G401.6 (cell line): Measurements from ENCODE around the gene NFIA.

ENCODE experiments used
- FAIRE-seq: peaks from 2 replicates; lab custom pipeline; 2012; peaks lifted over from hg19 to GRCh38; lab: Jason Lieb, UNC

NFIA gene

DNA sequence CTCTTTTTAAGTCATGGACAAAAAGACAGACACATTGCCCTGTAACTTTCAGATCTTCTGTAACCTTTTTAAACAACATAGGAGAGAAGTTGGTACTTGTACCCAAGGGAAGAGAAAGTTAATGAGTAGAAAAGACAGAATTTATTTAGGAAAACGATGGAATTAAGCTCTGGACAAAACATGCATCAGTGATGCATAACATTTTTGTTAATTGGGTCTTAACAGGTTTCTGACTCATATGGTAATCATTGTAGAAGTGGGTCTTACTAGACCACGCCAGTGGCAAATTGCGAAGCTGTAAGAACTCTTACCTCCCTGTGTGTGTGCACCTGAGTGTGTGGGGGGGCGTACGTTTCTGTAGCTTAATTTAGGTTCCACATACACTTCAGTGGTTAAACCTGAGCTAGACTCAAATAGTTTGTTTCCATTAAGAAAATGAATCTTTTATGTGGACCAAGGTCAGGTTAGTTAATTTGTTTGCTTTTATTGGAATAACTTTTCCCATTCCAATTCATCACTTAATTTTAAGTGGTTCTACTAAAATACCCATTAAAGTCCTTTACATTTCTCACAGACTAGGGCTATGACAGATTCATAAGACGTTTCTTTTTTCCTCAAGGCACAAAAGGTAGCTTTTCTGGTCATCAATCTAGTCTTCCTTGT, 48.1 kb downstream of the NFIA start:
- FAIRE-seq = no peak

DNA sequence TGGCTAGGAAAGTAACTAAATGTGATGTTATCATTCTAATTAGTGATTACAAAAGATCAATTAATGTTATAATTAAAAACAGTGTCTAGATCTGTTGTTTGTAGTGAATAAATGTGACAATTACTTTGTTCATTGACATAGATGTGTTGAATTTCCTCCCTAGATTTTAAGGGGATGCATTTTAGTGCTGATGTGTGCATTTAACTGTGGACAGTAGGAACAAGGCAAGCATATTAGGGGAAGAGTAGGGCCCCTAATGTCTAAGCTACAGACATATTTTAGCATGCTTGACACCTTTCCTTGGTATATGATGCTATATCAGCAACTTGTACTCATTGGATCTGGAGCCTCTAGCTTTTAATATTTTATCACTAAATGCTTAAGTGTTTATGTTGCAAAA, 48.9 kb downstream of the NFIA start:
- FAIRE-seq = no peak

DNA sequence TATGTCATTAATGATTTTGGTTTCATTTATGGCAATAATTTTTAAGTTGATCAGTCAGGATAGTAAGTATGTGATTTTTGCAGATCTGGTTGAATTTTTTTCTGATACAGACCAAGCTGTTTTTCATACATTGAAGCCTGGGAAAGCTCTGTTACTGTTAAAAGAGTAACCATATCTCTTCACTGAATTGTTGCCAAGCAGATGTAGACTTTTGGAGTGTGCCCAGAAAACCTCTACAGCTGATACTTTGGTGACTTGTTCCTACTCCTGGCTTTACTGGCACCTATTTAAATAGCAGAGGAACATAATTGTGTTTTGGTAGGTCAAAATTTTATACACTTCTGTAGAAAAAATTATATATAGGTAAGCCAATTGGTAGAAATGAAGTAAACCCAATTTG, 49.4 kb downstream of the NFIA start:
- FAIRE-seq = no peak

DNA sequence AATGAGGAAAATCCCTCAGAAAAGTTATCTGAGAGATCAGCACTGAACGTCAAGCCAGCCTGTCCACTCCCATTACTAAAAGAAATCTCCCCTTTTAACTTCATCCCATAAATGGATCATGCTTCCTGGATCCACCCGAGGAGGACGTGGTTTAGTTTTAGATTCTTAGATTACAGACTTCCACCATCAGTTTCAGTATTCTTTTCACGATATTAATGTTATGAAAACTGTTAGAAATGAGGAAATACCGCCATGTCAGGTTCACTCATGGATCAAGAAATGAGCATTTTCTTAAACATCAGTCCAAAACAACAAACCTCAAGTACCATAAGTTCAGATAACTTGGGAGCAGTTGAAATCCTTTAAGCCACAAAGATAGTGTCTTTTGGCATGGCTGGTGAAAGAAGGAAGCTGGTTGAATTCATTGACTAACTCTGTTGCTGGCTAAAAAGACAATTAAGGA, 49.8 kb downstream of the NFIA start:
- FAIRE-seq = no peak

DNA sequence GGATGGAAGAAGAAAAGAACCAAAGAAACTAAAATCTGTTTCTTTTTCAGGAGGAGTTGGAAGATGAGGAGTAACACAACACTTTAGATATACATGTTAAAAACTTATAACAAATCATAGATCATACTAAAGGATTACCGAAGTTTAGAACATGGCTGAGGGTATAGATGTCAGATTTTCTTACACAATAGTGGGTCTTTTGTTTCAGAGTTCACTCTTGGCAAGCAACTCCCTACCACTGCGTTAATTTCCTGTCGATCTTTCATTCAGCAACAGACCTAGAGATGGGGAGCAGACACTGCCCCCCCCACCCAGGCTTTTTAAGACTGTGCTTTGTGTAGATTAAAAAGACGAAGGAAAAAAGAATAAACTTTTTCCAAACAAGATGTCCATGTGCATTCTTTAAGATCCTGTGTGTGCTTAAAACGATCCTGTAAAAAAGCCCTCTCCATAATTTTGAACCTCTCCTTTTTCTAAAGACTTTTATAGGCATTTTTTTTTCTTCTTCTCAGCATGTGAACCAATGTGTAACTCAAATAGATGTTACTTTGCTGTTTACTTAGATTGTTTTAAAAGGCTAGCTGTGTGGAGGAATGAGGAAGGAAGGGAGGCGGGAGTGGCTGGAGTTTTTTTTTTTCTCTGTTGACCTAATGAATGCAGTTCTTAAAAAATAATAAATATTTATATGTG, 50.4 kb downstream of the NFIA start:
- no peak for FAIRE-seq

DNA sequence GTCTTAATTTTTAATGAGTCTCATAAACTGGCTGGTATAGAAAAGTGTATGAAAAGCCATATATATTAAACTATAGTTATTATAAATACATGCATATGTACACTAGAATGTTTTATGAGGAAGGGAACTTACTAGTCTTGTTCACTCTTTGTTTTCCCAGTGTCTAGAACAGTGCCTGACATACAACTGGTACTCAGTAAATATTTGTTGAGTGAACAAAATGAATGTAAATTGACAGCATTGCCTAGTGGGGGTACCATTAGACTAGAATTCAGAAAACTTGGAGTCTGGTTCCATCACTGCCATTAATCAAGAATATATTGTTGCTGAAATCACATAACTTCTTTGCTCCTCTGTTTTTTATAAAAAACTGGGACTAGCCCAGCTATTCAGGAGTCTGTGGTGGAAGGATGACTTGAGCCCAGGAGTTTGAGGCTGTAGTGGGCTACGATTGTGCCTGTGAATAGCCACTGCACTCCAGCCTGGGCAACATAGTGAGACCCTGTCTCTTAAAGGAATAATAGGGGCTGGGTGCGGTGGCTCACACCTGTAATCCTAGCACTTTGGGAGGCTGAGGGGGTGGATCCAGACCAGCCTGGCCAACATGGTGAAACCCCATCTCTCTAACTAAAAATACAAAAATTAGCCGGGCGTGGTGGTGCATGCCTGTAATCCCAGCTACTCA, 51.1 kb downstream of the NFIA start:
- FAIRE-seq = no peak

DNA sequence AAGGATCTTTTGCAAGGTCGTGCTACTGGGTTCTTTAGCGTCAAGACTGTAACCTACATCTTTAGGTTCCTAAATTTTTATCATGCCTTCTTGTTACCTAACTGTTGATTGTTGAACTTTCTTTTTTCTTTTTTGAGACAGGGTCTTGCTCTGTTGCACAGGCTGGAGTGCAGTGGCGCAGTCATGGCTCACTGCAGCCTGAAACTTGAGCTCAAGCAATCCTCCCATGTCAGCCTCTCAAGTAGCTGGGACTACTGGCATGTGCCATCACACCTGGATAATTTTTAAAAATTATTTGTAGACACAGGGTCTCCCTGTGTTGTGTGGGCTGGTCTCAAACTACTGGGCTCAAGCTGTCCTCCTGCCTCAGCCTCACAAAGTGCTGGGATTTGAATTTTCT, 52.9 kb downstream of the NFIA start:
- no peak for FAIRE-seq

DNA sequence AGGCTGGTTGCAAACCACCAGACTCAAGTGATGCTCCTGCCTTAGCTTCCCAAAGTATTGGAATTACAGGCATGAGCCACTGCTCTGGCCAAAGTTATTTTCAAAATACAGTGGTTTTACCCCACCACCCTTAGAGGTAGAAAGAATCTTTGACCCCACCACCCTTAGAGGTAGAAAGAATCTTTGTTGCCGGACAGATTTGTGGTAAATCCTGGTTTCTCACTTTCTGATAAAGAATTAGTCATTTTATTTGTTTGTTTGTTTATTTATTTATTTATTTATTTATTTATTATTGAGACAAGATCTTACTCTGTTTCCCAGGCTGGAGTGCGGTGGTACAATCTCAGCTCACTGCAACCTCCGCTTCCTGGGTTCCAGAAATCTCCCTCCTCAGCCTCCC, 55.9 kb downstream of the NFIA start:
- FAIRE-seq = no peak

DNA sequence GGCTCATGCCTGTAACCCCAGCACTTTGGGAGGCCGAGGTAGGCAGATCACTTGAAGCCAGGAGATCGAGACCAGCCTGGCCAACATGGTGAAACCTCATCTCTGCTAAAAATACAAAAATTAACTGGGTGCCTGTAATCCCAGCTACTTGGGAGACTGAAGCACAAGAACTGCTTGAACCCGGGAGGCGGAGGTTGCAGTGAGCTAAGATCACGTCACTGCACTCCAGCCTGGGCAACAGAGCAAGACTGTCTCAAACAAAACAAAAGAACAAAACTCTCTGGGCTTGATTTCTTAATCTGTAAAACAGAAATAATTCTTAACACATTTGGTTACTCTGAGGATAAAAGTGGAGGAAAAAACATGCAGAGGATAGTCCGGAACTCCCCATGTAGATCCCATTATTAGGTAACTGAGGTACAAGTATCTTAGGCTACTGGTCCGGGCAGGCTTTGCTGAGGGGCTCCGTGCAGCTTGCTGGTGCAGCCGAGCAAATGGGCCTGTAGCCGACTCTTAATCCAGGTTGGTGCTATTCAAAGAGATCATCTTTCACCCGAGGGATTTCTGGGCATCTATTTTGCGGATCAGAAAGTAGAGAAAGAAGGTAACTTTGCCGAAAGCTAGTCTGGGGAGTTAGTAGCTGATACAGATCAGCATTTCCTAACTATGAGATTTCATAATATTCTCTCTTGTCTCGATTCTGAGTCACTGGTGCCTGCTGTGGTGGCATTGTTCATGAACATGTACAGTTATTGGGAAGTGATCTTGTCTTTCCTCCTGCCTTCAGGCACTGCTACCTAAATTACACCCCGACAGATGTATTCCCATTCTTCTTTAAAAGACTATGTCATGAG, 56.8 kb downstream of the NFIA start:
- no peak for FAIRE-seq

DNA sequence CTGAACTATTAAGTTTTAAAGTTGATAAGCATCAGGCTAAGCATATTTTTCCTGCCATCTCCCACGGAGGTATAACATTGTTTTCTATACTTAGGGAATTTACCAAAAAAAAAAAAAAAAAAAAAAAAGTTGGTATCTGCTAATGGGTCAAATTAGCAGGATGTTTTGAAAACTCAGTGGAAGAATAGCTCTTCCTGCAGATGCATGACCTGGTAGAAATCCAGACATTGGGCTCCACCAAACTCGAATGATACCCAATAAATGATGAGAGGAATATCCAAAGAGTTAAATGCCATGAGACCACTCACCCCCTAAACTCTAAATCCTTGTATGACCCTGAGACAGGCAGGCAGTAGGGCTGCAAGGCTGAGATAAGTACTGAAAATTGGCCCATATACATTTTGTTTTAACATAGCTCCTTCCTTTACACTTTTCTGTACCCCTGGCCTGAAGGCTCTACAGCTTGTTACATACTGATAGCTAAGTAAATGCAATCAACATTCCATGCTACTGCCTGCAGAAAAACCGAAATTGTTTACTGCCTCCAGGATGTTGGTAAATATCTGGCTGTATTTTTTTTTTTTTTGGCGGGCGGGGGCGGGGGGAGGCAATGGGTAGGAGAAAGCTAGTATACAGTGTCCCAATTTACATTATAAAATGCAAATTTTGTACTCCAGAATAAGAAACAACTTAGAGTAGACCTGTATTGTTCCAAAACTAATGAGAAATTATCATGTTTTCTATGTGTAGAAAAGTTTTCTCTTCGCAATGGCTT, 57.6 kb downstream of the NFIA start:
- FAIRE-seq = no peak

DNA sequence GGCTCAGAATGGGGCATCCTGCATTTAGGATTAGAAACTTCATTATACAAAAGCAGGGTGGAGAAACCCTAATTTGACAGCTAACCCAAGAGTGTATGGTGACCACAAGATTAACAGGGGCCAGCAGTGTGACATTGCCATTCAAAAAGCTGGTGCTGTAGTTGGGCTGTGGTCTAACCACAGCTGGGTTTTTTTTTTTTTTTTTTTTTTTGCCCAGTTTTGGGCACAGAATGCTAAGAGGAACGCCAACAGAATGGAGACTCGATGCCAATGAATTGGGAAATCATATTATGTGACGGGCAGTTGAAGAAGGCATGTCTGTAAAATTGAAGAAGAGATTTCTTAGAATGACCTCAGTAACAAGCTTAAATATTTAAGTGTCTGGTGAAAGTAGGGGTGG, 58.4 kb downstream of the NFIA start:
- no peak for FAIRE-seq

DNA sequence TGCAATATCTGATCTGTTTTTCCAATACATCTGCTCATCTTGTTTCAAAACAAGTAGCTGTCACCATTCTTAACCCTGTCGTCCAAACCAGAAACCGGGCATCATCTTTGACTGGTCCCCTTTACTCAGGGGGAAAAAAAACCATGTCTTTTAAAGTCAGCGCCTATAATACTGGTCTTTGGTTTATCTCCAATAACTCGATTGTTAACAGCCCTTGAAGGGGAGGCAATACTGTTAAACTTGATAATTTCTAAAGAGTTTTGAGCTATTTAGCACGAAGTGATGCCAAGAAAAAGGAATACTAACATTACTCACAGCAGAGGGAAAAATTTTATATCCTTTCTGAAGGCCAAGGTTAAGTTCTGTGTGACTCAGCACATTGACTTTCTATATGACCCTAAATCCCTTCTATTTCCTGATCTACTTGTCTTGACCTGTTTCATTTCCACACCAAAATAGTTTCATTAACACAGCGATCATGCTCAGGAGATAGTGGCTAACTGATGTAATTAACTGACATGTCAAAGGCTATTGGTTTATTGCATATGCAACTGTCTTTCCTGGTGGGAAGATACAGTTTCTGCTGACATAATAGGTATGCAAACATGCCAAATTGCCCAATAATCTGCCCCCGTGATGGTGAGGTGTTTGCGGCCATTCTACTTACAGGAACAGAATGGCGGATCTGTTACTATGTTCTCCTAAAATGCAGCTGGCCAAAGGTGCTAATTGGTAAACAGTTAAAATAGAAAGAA, 59.1 kb downstream of the NFIA start:
- no peak for FAIRE-seq

DNA sequence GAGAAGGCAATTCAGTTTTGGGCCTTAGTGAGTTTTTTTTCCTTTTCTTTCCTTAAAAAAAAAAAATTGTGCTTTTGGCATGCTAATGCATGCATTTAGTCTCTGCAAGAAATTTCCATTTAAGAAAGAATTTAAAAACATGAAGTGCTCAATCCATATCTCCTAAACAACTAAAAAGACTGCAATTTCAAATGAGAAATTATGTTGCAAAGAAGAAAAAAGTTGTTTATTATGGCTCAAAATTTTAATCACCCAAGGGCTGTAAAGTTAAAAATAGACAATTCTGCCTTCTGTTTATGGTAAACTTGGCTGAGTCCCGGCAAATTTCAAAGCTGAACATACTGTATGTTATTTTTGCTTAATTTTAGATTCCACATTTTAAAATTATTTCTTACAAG, 59.7 kb downstream of the NFIA start:
- no peak for FAIRE-seq

DNA sequence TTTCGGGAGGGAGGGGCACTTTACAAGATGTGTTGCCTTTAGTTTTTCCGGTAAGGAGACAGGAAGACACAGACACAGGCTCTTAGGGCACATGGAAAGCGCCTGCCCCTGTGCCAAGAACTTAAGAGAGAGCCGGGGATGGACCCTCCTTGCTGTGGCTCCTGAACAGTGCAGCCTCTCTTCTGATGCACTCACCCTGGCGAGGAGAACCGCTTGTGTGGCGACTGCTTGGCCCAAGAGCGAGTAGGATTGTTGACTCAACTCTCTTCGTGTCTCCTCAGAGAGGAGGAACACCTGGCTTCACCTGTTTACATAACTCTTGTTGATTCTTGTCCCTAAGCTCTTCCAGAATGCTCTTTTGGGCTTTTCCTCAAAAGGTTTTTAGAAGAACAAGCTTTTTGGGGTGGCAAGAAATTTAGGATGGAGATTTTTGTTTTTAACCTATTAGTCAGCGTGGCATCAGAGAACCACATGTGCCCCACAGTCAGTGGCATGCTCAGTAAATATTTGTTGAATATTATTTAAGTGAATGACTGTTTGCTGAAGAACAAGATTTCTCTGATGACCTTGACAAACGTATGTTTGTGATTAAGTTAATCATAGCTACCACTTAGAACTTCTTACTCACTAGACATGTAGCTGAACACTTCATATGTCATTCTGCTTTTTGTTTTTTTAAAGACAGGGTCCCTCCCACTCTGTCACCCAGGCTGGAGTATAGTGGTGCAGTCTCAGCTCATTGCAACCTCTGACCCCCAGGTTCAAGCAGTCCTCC, 60.6 kb downstream of the NFIA start:
- FAIRE-seq = no peak

DNA sequence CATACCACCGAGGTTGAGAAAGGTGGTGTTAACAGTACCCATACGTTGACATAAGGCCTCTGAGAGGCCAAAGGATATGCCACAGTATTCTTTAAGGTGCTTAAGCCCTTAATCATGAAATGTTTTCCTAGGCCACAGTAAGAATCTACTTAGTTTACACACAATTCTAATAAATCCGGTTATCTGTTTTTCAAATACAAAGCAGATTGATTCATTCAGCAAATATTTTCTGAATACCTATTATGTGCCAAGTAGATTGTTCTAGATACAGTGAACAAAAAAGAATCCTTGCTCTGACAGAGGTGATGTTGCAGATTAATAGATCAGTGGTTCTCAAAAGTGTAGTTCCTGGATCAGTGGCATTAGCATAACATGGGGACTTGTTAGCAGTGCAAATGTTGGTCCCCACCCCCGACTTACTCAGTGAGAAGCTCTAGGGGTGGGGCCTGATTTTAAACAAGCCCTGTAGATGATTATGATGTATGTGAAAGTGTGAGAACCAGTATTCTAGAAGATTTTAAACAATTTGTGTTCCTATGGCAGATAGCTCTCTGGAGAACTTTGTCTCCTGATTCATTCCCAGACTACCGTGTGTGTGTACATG, 61.6 kb downstream of the NFIA start:
- no peak for FAIRE-seq

DNA sequence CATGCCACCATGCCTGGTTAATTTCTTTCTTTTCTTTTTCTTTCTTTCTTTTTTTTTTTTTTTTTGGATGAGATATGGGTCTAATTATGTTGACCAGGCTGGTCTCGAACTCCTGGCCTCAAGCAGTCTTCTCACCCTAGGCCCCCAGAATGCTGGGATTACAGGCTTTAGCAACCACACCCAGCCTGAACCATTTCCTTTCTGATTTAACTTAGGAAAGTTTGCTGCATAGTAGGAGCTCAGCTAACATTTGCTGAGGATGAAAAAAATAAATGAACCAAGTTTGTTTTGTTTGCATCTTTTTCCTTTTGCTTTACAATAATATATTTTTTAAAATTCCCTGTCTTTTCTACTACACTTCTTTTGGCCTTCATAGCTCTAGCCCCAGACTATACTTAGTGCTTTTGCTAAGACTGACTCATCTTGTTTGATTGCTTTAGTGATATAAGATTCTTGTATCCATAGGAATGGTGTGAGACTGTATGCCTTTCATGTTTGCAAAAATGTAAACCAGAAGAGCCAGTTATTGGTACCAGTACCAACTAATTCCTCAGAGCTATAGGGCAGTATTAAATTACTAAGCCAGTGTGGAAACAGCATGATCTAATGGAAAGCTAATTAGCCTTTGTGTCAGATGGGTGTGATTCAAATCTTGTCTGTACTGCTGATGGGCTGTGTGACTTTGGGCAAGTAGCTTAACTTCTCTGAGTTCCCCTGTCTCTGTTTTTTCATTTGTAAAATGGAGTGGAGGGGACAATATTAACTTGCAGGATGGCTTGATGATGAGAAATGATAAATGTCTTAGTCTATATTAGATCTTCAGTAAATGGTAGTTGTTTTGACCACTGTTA, 66.9 kb downstream of the NFIA start:
- no peak for FAIRE-seq

DNA sequence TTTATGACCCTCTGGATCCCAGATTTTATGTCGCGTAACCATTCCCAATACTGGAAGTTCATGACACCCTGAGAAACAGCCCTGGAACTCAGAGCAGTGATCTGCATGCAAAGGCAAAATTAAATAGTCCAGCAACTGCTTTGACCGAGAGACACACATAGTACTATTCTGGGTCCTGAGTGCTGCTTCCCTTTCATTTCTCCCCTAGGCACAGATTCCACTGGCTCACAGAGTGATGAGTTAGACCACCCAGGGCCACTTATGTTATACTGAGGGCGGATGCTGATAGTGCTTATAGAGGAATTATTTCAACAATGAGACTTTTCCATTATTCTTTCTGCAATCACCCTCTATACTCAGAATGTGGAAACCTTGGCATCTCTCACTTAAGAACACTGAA, 69.2 kb downstream of the NFIA start:
- FAIRE-seq = no peak

DNA sequence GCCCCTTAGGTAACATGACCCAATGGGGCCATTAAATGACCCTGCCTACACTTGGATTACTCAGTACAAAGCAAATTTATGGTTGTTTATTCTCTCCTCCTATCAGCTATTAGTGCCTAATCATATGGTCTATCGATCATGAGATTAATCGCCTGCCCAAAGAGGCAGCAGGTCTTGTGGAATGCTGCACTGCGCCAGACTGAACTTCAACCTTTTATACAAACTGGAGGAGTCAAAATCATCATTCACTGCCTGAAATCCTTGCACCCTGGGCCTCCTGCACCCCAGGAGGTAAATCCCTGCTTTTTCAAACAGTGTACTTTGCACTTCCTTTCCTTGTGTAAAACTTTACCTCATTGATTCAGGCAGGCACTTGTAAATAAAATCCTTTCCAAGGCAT, 69.7 kb downstream of the NFIA start:
- no peak for FAIRE-seq
